GM04503 (cell line): ENCODE results near the gene SMIM5.
"Not testable (repeated sequence)": the region's sequence is repeated elsewhere in the genome, so short reads cannot be mapped to it uniquely, and the experiment has no call there.

Experiments used
- DNase-seq: peaks from one replicate; pipeline ENCODE4 v3.0.0-alpha.2; 2012; ENCODE audit warnings: low read depth

Gene SMIM5

GRCh38 chr17:75632863-75633485, at the start of gene SMIM5:
TSS of gene SMIM5 (plus strand) at chr17:75633434. CDS start at chr17:75640202, 6,768 bp downstream.
- DNase-seq = peak; percentile 56

GRCh38 chr17:75584849-75585175, 48.4 kb upstream of the SMIM5 start:
- no peak for DNase-seq

- DNase-seq = no peak
Measured at GRCh38 chr17:75587675-75588595, 45.3 kb upstream of the SMIM5 start, which contains the start of gene MYO15B. TSS of gene MYO15B (plus strand) at chr17:75587800. CDS start at chr17:75588058, 258 bp downstream.

GRCh38 chr17:75588596-75589011, 44.6 kb upstream of the SMIM5 start:
- no peak for DNase-seq

- no peak for DNase-seq
Measured at GRCh38 chr17:75589012-75589918, 44.0 kb upstream of the SMIM5 start.

- no peak for DNase-seq
Measured at GRCh38 chr17:75589919-75590303, 43.3 kb upstream of the SMIM5 start.

- DNase-seq = no peak
Measured at GRCh38 chr17:75590314-75590761, 42.9 kb upstream of the SMIM5 start.

- no peak for DNase-seq
Measured at GRCh38 chr17:75590849-75591721, 42.1 kb upstream of the SMIM5 start.

- no peak for DNase-seq
Measured at GRCh38 chr17:75591722-75592302, 41.4 kb upstream of the SMIM5 start.

- no peak for DNase-seq
Measured at GRCh38 chr17:75592348-75593020, 40.8 kb upstream of the SMIM5 start.

- DNase-seq = not testable (repeated sequence)
Measured at GRCh38 chr17:75593430-75593829, 39.8 kb upstream of the SMIM5 start.

- no peak for DNase-seq
Measured at GRCh38 chr17:75594499-75595283, 38.5 kb upstream of the SMIM5 start.

GRCh38 chr17:75595284-75595919, 37.8 kb upstream of the SMIM5 start:
- no peak for DNase-seq

- DNase-seq = no peak
Measured at GRCh38 chr17:75595920-75596313, 37.3 kb upstream of the SMIM5 start.

GRCh38 chr17:75596320-75597087, 36.7 kb upstream of the SMIM5 start:
- no peak for DNase-seq

- DNase-seq = no peak
Measured at GRCh38 chr17:75601057-75601987, 31.9 kb upstream of the SMIM5 start.

GRCh38 chr17:75602644-75603043, 30.6 kb upstream of the SMIM5 start:
- DNase-seq = no peak
